NCI-H128 (cell line): ENCODE data around the gene ARL6IP5.
A peak's percentile ranks its signal among the peaks of the same experiment; 100 is the strongest.

Experiments used
- DNase-seq: peaks from one replicate; lab custom pipeline; 2025; ENCODE audit not compliant: unreplicated experiment; lab: John Stamatoyannopoulos, UW

Gene ARL6IP5

GRCh38 chr3:69084326-69085167 is at the start of gene ARL6IP5:
Gene ARL6IP5, plus strand, starts transcription at chr3:69084937. Its CDS starts 111 bp downstream, at chr3:69085048.
- peak; percentile 55 for DNase-seq

- DNase-seq = no peak
These were observed 40.1 kb upstream of the ARL6IP5 start for GRCh38 chr3:69044608-69045007.

GRCh38 chr3:69048990-69049389 is 35.7 kb upstream of the ARL6IP5 start:
- DNase-seq = no peak

GRCh38 chr3:69051756-69052471 is 32.8 kb upstream of the ARL6IP5 start, which contains the start of gene TMF1:
Gene TMF1, minus strand, starts transcription at chr3:69052333. Its CDS starts 247 bp downstream, at chr3:69052086.
- DNase-seq = no peak

- DNase-seq = no peak
These were observed 32.3 kb upstream of the ARL6IP5 start for GRCh38 chr3:69052472-69052898.

GRCh38 chr3:69058180-69058946 is 26.4 kb upstream of the ARL6IP5 start:
- DNase-seq = no peak

GRCh38 chr3:69058947-69059224 is 25.9 kb upstream of the ARL6IP5 start:
- DNase-seq = no peak

- no peak for DNase-seq
These were observed 25.0 kb upstream of the ARL6IP5 start for GRCh38 chr3:69059688-69060087.

GRCh38 chr3:69063636-69064035 is 21.1 kb upstream of the ARL6IP5 start:
- no peak for DNase-seq

GRCh38 chr3:69065318-69065964 is 19.3 kb upstream of the ARL6IP5 start:
- no peak for DNase-seq

- DNase-seq = no peak
These were observed 18.6 kb upstream of the ARL6IP5 start for GRCh38 chr3:69066121-69066520.

GRCh38 chr3:69072928-69073327 is 11.8 kb upstream of the ARL6IP5 start:
- no peak for DNase-seq

- DNase-seq = no peak
These were observed 5.2 kb upstream of the ARL6IP5 start for GRCh38 chr3:69079269-69080159.

- peak; percentile 58 for DNase-seq
These were observed 4.4 kb upstream of the ARL6IP5 start, which contains the start of gene UBA3 for GRCh38 chr3:69080233-69080920. Gene UBA3, minus strand, starts transcription at chr3:69080365. Its CDS starts 12 bp downstream, at chr3:69080353.

GRCh38 chr3:69081583-69082262 is 3.0 kb upstream of the ARL6IP5 start:
- DNase-seq = no peak

GRCh38 chr3:69082361-69082760 is 2.4 kb upstream of the ARL6IP5 start:
- no peak for DNase-seq

- no peak for DNase-seq
These were observed 1.9 kb upstream of the ARL6IP5 start for GRCh38 chr3:69082805-69083204.

- DNase-seq = no peak
These were observed 563 bp downstream of the ARL6IP5 start for GRCh38 chr3:69085168-69085832.
